Measurements from ENCODE around the gene TSPAN3. TPM values are rescaled to one million over a fixed set of nuclear protein-coding genes. Genes with fewer than 3 reads are reported as not detected.

The TSPAN3 gene
- total RNA-seq, 1 experiment from 2014 or later: 205 TPM

DNA sequence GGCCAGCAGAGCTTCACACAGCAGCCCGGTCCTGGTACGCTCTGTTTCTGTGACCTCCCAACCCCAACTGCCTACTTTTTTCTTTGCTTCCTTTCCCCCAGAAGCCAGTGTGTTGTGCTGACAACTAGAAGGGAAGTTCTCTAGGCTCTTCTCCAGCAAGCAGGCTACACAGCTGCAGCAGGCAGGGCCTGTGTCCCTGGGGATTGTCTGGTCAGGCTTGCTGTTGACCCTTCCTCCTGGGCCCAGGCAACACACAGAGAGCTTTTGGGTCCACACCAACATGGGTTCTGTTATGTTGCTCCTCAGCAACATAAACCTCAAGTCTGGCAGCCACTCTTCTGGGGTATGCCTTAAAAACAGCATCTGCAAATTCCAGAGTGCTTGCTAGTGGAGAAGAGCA, 36.2 kb upstream of the TSPAN3 start:
- no peaks in the 10 kb centered on the region for H3K4me1 ChIP-seq (ENCODE audit: low read length)
- no peaks in the 10 kb centered on the region for H3K79me2 ChIP-seq (ENCODE audit: low read length)
- H4K20me1 ChIP-seq (ENCODE audit: insufficient read depth, low read depth, low read length): no peaks in the 10 kb centered on the region
- no peaks in the 10 kb centered on the region for H3K27me3 ChIP-seq (ENCODE audit: low read length)
- H3K4me2 ChIP-seq (ENCODE audit: low read depth, low read length, poor library complexity, severe bottlenecking): no peak overlapping the region
- no peak overlapping the region for H3K9ac ChIP-seq (ENCODE audit: low read length)
- no peaks in the 10 kb centered on the region for H3K36me3 ChIP-seq (ENCODE audit: insufficient read depth, low read length)
- H3K9me2 ChIP-seq (replicated peaks; ENCODE audit: insufficient read depth, low read length): no peaks in the 10 kb centered on the region
- no peak overlapping the region for H3K4me3 ChIP-seq (ENCODE audit: low read length)
- no peak overlapping the region for H3K27ac ChIP-seq (ENCODE audit: low read length)
- H2AFZ ChIP-seq (ENCODE audit: low read length): no peak overlapping the region
- H3K9me3 ChIP-seq (ENCODE audit: low read length): no peaks in the 10 kb centered on the region
- DNase-seq: no peak

DNA sequence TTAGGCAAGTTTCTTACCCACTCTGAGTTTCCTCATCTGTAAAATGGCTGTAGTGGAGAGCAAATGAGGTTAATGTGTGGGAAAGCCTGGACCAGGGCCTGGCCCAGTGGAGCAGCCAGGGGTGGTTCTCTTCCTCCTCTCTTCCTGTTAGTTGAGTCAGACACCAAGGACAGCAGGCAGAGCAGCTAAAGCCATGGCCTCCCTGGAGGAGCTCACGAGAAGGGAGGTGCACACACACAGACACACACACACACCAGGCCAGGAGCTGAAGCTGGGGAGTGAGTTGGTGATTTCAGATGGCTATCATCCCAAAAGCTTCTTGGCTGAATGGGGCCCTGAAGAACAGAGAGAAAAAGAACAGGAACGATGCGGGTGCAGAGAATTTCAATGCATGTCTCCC, 33.2 kb upstream of the TSPAN3 start:
- no peak overlapping the region for H3K9ac ChIP-seq (ENCODE audit: low read length)
- no peak for DNase-seq
- no peaks in the 10 kb centered on the region for H3K27me3 ChIP-seq (ENCODE audit: low read length)
- no peaks in the 10 kb centered on the region for H4K20me1 ChIP-seq (ENCODE audit: insufficient read depth, low read depth, low read length)
- H3K4me1 ChIP-seq (ENCODE audit: low read length): no peaks in the 10 kb centered on the region
- H3K36me3 ChIP-seq (ENCODE audit: insufficient read depth, low read length): no peaks in the 10 kb centered on the region
- no peaks in the 10 kb centered on the region for H3K9me3 ChIP-seq (ENCODE audit: low read length)
- H3K4me2 ChIP-seq (ENCODE audit: low read depth, low read length, poor library complexity, severe bottlenecking): no peak overlapping the region
- H3K4me3 ChIP-seq (ENCODE audit: low read length): no peak overlapping the region
- H3K27ac ChIP-seq (ENCODE audit: low read length): no peak overlapping the region
- no peak overlapping the region for H2AFZ ChIP-seq (ENCODE audit: low read length)
- H3K9me2 ChIP-seq (replicated peaks; ENCODE audit: insufficient read depth, low read length): no peaks in the 10 kb centered on the region
- H3K79me2 ChIP-seq (ENCODE audit: low read length): no peaks in the 10 kb centered on the region

DNA sequence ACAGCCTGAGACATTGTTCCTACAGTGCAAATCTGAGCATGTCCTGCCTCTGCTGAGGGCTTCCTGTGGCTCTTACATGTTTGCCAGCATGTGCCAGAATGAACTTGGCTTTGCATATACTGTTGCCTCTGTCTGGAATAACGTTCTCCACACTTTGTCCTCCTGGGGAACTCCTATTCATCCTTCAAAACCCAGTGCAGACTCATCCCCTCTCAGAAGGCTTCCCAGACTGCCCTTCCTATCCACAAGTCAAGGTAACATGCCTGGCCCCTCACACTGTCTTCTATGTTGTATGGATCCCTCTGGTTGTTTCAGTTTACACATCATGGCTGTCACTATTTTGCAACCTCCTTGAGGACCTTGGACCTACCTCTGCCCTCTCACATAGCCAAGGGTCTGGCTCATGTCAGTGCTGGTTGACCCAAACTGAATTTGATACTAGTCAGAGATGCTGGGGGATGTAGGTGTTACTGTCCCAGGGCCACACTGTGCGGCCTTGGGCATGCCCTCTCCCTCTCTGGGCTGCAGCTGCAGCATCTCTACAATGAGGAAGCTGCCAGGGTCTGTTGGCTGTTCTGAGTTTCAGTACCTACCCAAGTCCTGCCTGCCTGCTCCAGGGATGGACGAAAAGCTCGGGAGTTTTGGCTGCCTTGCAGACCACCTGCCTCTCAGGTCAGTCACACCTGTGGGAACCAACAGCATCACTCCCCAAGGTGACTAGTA, 29.0 kb upstream of the TSPAN3 start:
- H3K27ac ChIP-seq (ENCODE audit: low read length): no peak overlapping the region
- H2AFZ ChIP-seq (ENCODE audit: low read length): no peak overlapping the region
- no peaks in the 10 kb centered on the region for H3K27me3 ChIP-seq (ENCODE audit: low read length)
- H3K4me2 ChIP-seq (ENCODE audit: low read depth, low read length, poor library complexity, severe bottlenecking): no peak overlapping the region
- H3K36me3 ChIP-seq (ENCODE audit: insufficient read depth, low read length): no peaks in the 10 kb centered on the region
- H3K9me3 ChIP-seq (ENCODE audit: low read length): no peaks in the 10 kb centered on the region
- H4K20me1 ChIP-seq (ENCODE audit: insufficient read depth, low read depth, low read length): no peaks in the 10 kb centered on the region
- no peak for DNase-seq
- H3K79me2 ChIP-seq (ENCODE audit: low read length): no peaks in the 10 kb centered on the region
- H3K9me2 ChIP-seq (replicated peaks; ENCODE audit: insufficient read depth, low read length): no peaks in the 10 kb centered on the region
- H3K9ac ChIP-seq (ENCODE audit: low read length): no peak overlapping the region
- H3K4me3 ChIP-seq (ENCODE audit: low read length): no peak overlapping the region
- no peaks in the 10 kb centered on the region for H3K4me1 ChIP-seq (ENCODE audit: low read length)

DNA sequence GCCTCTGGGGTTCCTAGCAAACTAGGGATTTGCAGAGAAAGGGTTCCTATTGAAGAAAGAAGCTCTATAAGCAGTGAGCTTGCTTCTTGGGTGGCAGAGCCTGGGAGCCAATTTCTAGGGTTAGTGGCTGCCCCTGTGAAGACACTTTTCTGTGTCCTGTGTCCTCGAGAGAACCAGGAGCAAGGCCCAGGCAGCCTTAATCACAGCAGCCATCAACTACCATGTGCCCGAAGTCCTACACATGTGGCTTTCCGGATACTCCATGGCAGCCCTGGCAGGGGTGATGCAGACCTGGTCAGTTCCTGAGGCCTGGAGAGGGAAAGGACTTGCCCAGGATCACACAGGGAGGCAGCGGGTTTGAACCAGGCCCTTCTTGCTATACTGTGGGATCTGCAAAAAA, 27.7 kb upstream of the TSPAN3 start:
- no peak overlapping the region for H2AFZ ChIP-seq (ENCODE audit: low read length)

DNA sequence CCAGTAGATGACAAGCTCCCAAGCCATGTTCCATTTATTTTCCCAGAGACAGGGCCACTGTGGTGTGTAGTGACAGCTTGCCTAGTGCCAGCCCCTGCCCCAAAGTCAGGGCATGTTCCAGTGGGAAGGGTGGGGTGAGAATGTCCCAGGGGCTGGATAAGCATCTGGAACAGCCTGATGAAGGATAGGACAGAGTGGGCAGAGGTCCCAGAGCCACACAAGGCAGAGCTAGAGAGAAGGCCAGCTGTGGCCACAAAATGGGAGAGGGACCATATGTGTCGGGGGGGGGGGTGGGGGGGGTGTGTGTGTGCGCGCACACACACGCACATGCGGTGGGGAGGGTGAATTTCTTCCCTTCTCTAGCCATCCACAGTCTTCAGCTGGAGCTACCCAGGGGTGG, 27.0 kb upstream of the TSPAN3 start:
- H3K4me1 ChIP-seq (ENCODE audit: low read length): no peaks in the 10 kb centered on the region
- no peaks in the 10 kb centered on the region for H3K27me3 ChIP-seq (ENCODE audit: low read length)
- no peaks in the 10 kb centered on the region for H3K9me3 ChIP-seq (ENCODE audit: low read length)
- H3K4me2 ChIP-seq (ENCODE audit: low read depth, low read length, poor library complexity, severe bottlenecking): no peak overlapping the region
- no peaks in the 10 kb centered on the region for H3K79me2 ChIP-seq (ENCODE audit: low read length)
- no peak overlapping the region for H2AFZ ChIP-seq (ENCODE audit: low read length)
- no peaks in the 10 kb centered on the region for H3K9me2 ChIP-seq (replicated peaks; ENCODE audit: insufficient read depth, low read length)
- H3K36me3 ChIP-seq (ENCODE audit: insufficient read depth, low read length): no peaks in the 10 kb centered on the region
- no peak for DNase-seq
- H4K20me1 ChIP-seq (ENCODE audit: insufficient read depth, low read depth, low read length): no peaks in the 10 kb centered on the region
- H3K9ac ChIP-seq (ENCODE audit: low read length): no peak overlapping the region
- no peak overlapping the region for H3K27ac ChIP-seq (ENCODE audit: low read length)
- no peak overlapping the region for H3K4me3 ChIP-seq (ENCODE audit: low read length)

More for the DNA sequence above, 27.7 kb upstream of the TSPAN3 start:
- no peaks in the 10 kb centered on the region for H4K20me1 ChIP-seq (ENCODE audit: insufficient read depth, low read depth, low read length)
- no peaks in the 10 kb centered on the region for H3K9me3 ChIP-seq (ENCODE audit: low read length)
- H3K4me2 ChIP-seq (ENCODE audit: low read depth, low read length, poor library complexity, severe bottlenecking): no peak overlapping the region
- no peak overlapping the region for H3K9ac ChIP-seq (ENCODE audit: low read length)
- no peaks in the 10 kb centered on the region for H3K36me3 ChIP-seq (ENCODE audit: insufficient read depth, low read length)
- H3K9me2 ChIP-seq (replicated peaks; ENCODE audit: insufficient read depth, low read length): no peaks in the 10 kb centered on the region
- no peaks in the 10 kb centered on the region for H3K27me3 ChIP-seq (ENCODE audit: low read length)
- no peak overlapping the region for H3K27ac ChIP-seq (ENCODE audit: low read length)
- no peak for DNase-seq
- no peak overlapping the region for H3K4me3 ChIP-seq (ENCODE audit: low read length)
- H3K4me1 ChIP-seq (ENCODE audit: low read length): no peaks in the 10 kb centered on the region
- H3K79me2 ChIP-seq (ENCODE audit: low read length): no peaks in the 10 kb centered on the region

DNA sequence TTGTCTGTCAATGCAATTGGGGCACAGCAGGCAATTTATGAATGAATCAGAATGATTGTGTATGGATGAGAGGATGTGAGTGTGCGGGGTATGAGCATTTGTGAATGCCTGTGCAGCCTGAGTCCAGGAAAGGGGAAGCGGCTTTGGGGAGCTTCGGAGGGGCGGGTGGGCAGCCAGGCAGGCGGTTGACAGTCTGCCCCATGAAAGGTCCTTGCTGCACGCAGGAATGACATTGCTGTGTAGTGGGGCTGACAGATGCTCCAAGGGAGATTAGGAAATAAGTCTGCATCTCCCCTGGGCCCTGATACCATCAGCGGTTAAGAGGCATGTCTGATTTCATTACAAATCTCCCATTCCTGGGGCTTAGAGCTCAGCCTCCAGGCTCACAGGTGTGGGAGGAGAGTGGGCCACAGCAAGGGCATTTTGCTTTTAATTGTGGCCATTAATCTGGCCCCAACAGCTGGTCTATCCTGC, 26.4 kb upstream of the TSPAN3 start:
- Histone ChIP-seq H3K4me3 (ENCODE audit: low read length) (no peak overlapping the region), H3K4me1 (ENCODE audit: low read length) (no peaks in the 10 kb centered on the region), H3K27me3 (ENCODE audit: low read length) (no peaks in the 10 kb centered on the region), H3K4me2 (ENCODE audit: low read depth, low read length, poor library complexity, severe bottlenecking) (no peak overlapping the region), H3K9me2 (replicated peaks; ENCODE audit: insufficient read depth, low read length) (no peaks in the 10 kb centered on the region), H2AFZ (ENCODE audit: low read length) (no peak overlapping the region), H3K27ac (ENCODE audit: low read length) (no peak overlapping the region), H3K9me3 (ENCODE audit: low read length) (no peaks in the 10 kb centered on the region), H3K9ac (ENCODE audit: low read length) (no peak overlapping the region), H3K36me3 (ENCODE audit: insufficient read depth, low read length) (no peaks in the 10 kb centered on the region), H3K79me2 (ENCODE audit: low read length) (no peaks in the 10 kb centered on the region), H4K20me1 (ENCODE audit: insufficient read depth, low read depth, low read length) (no peaks in the 10 kb centered on the region)
- DNase-seq: no peak

DNA sequence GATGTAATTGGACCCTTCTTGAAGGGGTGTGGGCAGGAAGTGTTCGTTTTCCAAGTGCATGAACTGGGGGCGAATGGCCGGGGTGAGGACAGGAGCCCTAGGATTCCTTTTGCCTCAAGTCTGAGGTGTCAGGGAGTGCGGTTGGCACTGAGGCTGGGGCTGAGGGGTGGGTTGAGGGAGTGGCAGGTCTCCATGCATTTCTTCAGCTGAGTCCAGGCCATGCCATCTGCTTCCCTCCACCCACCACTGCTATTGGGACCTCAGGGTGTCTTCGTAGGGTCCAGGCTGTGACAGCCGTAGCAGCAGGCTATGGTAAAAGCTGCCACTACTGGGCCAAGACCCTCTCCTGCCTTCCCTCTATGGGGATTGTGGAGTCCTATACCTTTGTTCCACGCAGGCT, 25.6 kb upstream of the TSPAN3 start:
- no peak overlapping the region for H3K9ac ChIP-seq (ENCODE audit: low read length)
- no peak overlapping the region for H3K4me3 ChIP-seq (ENCODE audit: low read length)
- H3K4me2 ChIP-seq (ENCODE audit: low read depth, low read length, poor library complexity, severe bottlenecking): no peak overlapping the region
- H3K79me2 ChIP-seq (ENCODE audit: low read length): no peaks in the 10 kb centered on the region
- H3K27ac ChIP-seq (ENCODE audit: low read length): no peak overlapping the region
- DNase-seq: no peak
- no peaks in the 10 kb centered on the region for H4K20me1 ChIP-seq (ENCODE audit: insufficient read depth, low read depth, low read length)
- H3K36me3 ChIP-seq (ENCODE audit: insufficient read depth, low read length): no peaks in the 10 kb centered on the region
- no peak overlapping the region for H2AFZ ChIP-seq (ENCODE audit: low read length)
- no peaks in the 10 kb centered on the region for H3K9me2 ChIP-seq (replicated peaks; ENCODE audit: insufficient read depth, low read length)
- H3K4me1 ChIP-seq (ENCODE audit: low read length): no peaks in the 10 kb centered on the region
- no peaks in the 10 kb centered on the region for H3K27me3 ChIP-seq (ENCODE audit: low read length)
- no peaks in the 10 kb centered on the region for H3K9me3 ChIP-seq (ENCODE audit: low read length)

DNA sequence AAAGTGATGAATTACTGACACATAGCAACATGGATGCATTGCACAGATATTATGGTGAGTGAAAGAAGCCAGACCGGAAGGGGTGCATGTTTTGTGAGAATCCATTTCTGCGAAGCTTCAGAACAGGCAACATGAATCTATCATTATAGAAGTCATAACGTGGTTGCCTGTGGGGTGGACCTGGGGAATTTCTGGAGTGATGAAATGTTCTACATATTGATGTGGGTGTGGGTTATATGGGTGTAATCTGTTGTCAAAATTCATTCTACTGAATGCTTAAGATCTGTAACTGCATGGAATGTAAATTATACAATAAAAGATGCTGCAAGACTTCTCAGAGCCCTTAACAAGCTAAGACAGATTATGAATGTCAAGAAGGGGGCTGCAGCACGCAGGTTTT, 25.2 kb upstream of the TSPAN3 start:
- no peaks in the 10 kb centered on the region for H3K36me3 ChIP-seq (ENCODE audit: insufficient read depth, low read length)
- DNase-seq: no peak

More for the DNA sequence above, 25.2 kb upstream of the TSPAN3 start:
- no peak overlapping the region for H3K4me2 ChIP-seq (ENCODE audit: low read depth, low read length, poor library complexity, severe bottlenecking)
- no peaks in the 10 kb centered on the region for H3K79me2 ChIP-seq (ENCODE audit: low read length)
- no peaks in the 10 kb centered on the region for H3K4me1 ChIP-seq (ENCODE audit: low read length)
- no peak overlapping the region for H3K27ac ChIP-seq (ENCODE audit: low read length)
- H3K4me3 ChIP-seq (ENCODE audit: low read length): no peak overlapping the region
- H3K27me3 ChIP-seq (ENCODE audit: low read length): no peaks in the 10 kb centered on the region
- H2AFZ ChIP-seq (ENCODE audit: low read length): no peak overlapping the region
- no peaks in the 10 kb centered on the region for H4K20me1 ChIP-seq (ENCODE audit: insufficient read depth, low read depth, low read length)
- H3K9ac ChIP-seq (ENCODE audit: low read length): no peak overlapping the region
- H3K9me2 ChIP-seq (replicated peaks; ENCODE audit: insufficient read depth, low read length): no peaks in the 10 kb centered on the region
- H3K9me3 ChIP-seq (ENCODE audit: low read length): no peaks in the 10 kb centered on the region

Data from Karpas-422 (cell line).